Measurements from ENCODE around the gene CLDN5. TPM values are rescaled to one million over a fixed set of nuclear protein-coding genes. Genes with fewer than 3 reads are reported as not detected.

CLDN5 gene
- total RNA-seq, 1 donor from 2014 or later = 228 TPM

DNA sequence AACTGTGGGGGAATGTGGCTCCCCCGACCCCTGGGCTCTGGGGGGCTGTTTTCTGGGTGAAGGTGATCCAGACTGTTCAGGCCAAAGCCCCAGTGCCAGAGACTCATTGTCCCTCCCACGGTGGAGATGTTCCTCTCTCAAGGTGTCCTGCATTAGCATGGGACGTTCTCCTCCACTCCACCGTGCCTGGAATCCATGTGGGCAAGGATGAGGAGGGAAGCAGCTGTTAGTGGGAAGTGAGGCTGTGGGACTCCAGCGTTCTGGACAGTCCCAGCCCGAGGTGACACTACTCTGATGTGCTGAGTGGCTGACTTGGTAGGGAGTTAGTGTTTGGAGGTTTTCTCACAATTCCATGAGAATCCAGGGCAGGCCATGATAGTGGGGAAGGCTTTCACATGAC, 31.4 kb upstream of the CLDN5 start:
- H3K36me3 ChIP-seq = no peaks in the 10 kb centered on the region
- intact Hi-C loops (cut with DNase I) = no loop called here
- no peak for DNase-seq (ENCODE audit: extremely low spot score in 2 of 2)
- no peak overlapping the region for H3K27ac ChIP-seq
- TF ChIP-seq POLR2A (IDR thresholded peaks at IDR 0.05) = no peak
- TF ChIP-seq POLR2AphosphoS5 (IDR thresholded peaks at IDR 0.05; ENCODE audit: insufficient read depth in 1 of 2, low read depth in 1 of 2) = no peak
- TF ChIP-seq CTCF (IDR thresholded peaks at IDR 0.05) = no peak
- no peaks in the 10 kb centered on the region for H3K4me1 ChIP-seq
- H3K27me3 ChIP-seq = no peaks in the 10 kb centered on the region
- no peaks in the 10 kb centered on the region for H3K9me3 ChIP-seq
- H3K4me3 ChIP-seq = no peak overlapping the region

DNA sequence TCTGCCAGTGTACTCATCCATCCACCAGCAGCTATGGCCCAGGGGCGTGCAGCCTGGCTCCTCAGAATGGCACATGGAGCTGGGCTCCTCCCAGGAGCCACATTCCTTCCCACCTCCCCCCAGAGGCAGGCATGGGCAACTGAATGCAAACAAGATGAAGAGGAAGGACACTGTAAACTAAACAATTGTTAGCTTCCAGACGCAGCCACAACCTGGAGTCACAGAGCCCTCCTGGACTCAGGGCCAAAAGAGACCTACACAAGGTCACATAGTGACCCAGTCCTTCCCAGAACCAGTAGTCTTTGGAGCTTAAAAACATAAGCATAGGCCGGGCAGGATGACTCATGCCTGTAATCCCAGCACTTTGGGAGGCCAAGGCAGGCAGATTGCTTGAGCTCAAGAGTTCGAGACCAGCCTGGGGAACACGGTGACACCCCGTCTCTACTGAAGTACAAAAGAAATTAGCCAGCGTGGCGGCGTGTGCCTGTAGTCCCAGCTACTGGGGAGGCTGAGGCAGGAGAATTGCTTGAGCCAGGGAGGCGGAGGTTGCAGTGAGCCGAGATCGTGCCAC, 30.7 kb upstream of the CLDN5 start:
- no peak for DNase-seq (ENCODE audit: extremely low spot score in 2 of 2)

GRCh38 chr22:19553201-19553600, 29.0 kb upstream of the CLDN5 start:
- H3K4me3 ChIP-seq = no peak overlapping the region
- no peak for TF ChIP-seq CTCF (IDR thresholded peaks at IDR 0.05)
- no peak for TF ChIP-seq POLR2A (IDR thresholded peaks at IDR 0.05)
- TF ChIP-seq POLR2AphosphoS5 (IDR thresholded peaks at IDR 0.05; ENCODE audit: insufficient read depth in 1 of 2, low read depth in 1 of 2) = no peak
- no peak for DNase-seq (ENCODE audit: extremely low spot score in 2 of 2)
- intact Hi-C loops (cut with DNase I) = no loop called here
- no peak overlapping the region for H3K27ac ChIP-seq
- no peaks in the 10 kb centered on the region for H3K36me3 ChIP-seq
- H3K27me3 ChIP-seq = no peaks in the 10 kb centered on the region
- no peaks in the 10 kb centered on the region for H3K4me1 ChIP-seq
- no peaks in the 10 kb centered on the region for H3K9me3 ChIP-seq

More for the DNA sequence above, 30.7 kb upstream of the CLDN5 start:
- no peak overlapping the region for H3K4me3 ChIP-seq
- no peaks in the 10 kb centered on the region for H3K9me3 ChIP-seq
- H3K27me3 ChIP-seq = no peaks in the 10 kb centered on the region
- no peak for TF ChIP-seq POLR2A (IDR thresholded peaks at IDR 0.05)
- no peaks in the 10 kb centered on the region for H3K36me3 ChIP-seq
- intact Hi-C loops (cut with DNase I) = no loop called here
- H3K4me1 ChIP-seq = no peaks in the 10 kb centered on the region
- no peak overlapping the region for H3K27ac ChIP-seq

GRCh38 chr22:19550382-19550781, 26.2 kb upstream of the CLDN5 start:
- TF ChIP-seq POLR2A (IDR thresholded peaks at IDR 0.05) = no peak
- no peak for TF ChIP-seq POLR2AphosphoS5 (IDR thresholded peaks at IDR 0.05; ENCODE audit: insufficient read depth in 1 of 2, low read depth in 1 of 2)
- TF ChIP-seq CTCF (IDR thresholded peaks at IDR 0.05) = no peak
- DNase-seq (ENCODE audit: extremely low spot score in 2 of 2) = no peak
- Histone ChIP-seq H3K27me3 (no peaks in the 10 kb centered on the region), H3K4me3 (no peak overlapping the region), H3K4me1 (no peaks in the 10 kb centered on the region), H3K9me3 (no peaks in the 10 kb centered on the region), H3K36me3 (no peaks in the 10 kb centered on the region), H3K27ac (no peak overlapping the region)
- intact Hi-C loops (cut with DNase I) = no loop called here

GRCh38 chr22:19549428-19549827, 25.2 kb upstream of the CLDN5 start:
- TF ChIP-seq POLR2A (IDR thresholded peaks at IDR 0.05) = no peak
- no peak for TF ChIP-seq CTCF (IDR thresholded peaks at IDR 0.05)
- TF ChIP-seq POLR2AphosphoS5 (IDR thresholded peaks at IDR 0.05; ENCODE audit: insufficient read depth in 1 of 2, low read depth in 1 of 2) = no peak
- no peaks in the 10 kb centered on the region for H3K27me3 ChIP-seq
- H3K9me3 ChIP-seq = no peaks in the 10 kb centered on the region
- no peak overlapping the region for H3K4me3 ChIP-seq
- DNase-seq (ENCODE audit: extremely low spot score in 2 of 2) = no peak
- no peak overlapping the region for H3K27ac ChIP-seq
- H3K4me1 ChIP-seq = no peaks in the 10 kb centered on the region
- intact Hi-C loops (cut with DNase I) = no loop called here
- H3K36me3 ChIP-seq = no peaks in the 10 kb centered on the region
